ENCODE measurements around the gene TMTC2.

The TMTC2 gene

GRCh38 chr12:83015390-83016217 is 328.9 kb downstream of the TMTC2 start:
- TF ChIP-seq ZBTB7A (IDR thresholded peaks at IDR 0.05; ENCODE audit: low read depth) (no peak), NFIC (IDR thresholded peaks at IDR 0.05) (no peak), RAD21 (IDR thresholded peaks at IDR 0.05; ENCODE audit: low read depth) (no peak), TAF1 (IDR thresholded peaks at IDR 0.05; ENCODE audit: low read depth) (no peak), EP300 (IDR thresholded peaks at IDR 0.05; ENCODE audit: borderline replicate concordance) (no peak), REST (IDR thresholded peaks at IDR 0.05; ENCODE audit: low read depth) (no peak), CREB1 (IDR thresholded peaks at IDR 0.05; ENCODE audit: low read depth) (no peak)

GRCh38 chr12:83016218-83016835 is 329.6 kb downstream of the TMTC2 start:
- no peak for TF ChIP-seq NFIC (IDR thresholded peaks at IDR 0.05)
- TF ChIP-seq TEAD4 (IDR thresholded peaks at IDR 0.05) = no peak
- TF ChIP-seq TCF12 (IDR thresholded peaks at IDR 0.05; ENCODE audit: low read depth) = no peak
- TF ChIP-seq EP300 (IDR thresholded peaks at IDR 0.05; ENCODE audit: borderline replicate concordance) = no peak
- no peak for TF ChIP-seq EGR1 (IDR thresholded peaks at IDR 0.05)
- no peak for TF ChIP-seq USF1 (IDR thresholded peaks at IDR 0.05)
- no peak for TF ChIP-seq CREB1 (IDR thresholded peaks at IDR 0.05; ENCODE audit: low read depth)
- no peak for TF ChIP-seq REST (IDR thresholded peaks at IDR 0.05; ENCODE audit: low read depth)
- TF ChIP-seq MAX (IDR thresholded peaks at IDR 0.05) = no peak
- no peak for TF ChIP-seq RAD21 (IDR thresholded peaks at IDR 0.05; ENCODE audit: low read depth)
- no peak for TF ChIP-seq TAF1 (IDR thresholded peaks at IDR 0.05; ENCODE audit: low read depth)
- no peak for TF ChIP-seq FOXM1 (IDR thresholded peaks at IDR 0.05; ENCODE audit: borderline replicate concordance, low read depth)

- TF ChIP-seq RAD21 (IDR thresholded peaks at IDR 0.05; ENCODE audit: low read depth) (no peak), USF1 (IDR thresholded peaks at IDR 0.05) (no peak), CREB1 (IDR thresholded peaks at IDR 0.05; ENCODE audit: low read depth) (no peak), TCF12 (IDR thresholded peaks at IDR 0.05; ENCODE audit: low read depth) (no peak), FOXM1 (IDR thresholded peaks at IDR 0.05; ENCODE audit: borderline replicate concordance, low read depth) (no peak), EGR1 (IDR thresholded peaks at IDR 0.05) (no peak), TAF1 (IDR thresholded peaks at IDR 0.05; ENCODE audit: low read depth) (no peak), YY1 (IDR thresholded peaks at IDR 0.05; ENCODE audit: low read depth) (no peak), EP300 (IDR thresholded peaks at IDR 0.05; ENCODE audit: borderline replicate concordance) (no peak), ZBTB7A (IDR thresholded peaks at IDR 0.05; ENCODE audit: low read depth) (no peak), REST (IDR thresholded peaks at IDR 0.05; ENCODE audit: low read depth) (no peak), MAX (IDR thresholded peaks at IDR 0.05) (no peak), TEAD4 (IDR thresholded peaks at IDR 0.05) (no peak), CEBPB (IDR thresholded peaks at IDR 0.05) (no peak), NFIC (IDR thresholded peaks at IDR 0.05) (no peak)
Observed at GRCh38 chr12:83016991-83017390, 330.3 kb downstream of the TMTC2 start.

GRCh38 chr12:83018088-83018487 is 331.4 kb downstream of the TMTC2 start:
- TF ChIP-seq ZBTB7A (IDR thresholded peaks at IDR 0.05; ENCODE audit: low read depth) = no peak
- no peak for TF ChIP-seq EP300 (IDR thresholded peaks at IDR 0.05; ENCODE audit: borderline replicate concordance)
- TF ChIP-seq CEBPB (IDR thresholded peaks at IDR 0.05) = no peak
- TF ChIP-seq YY1 (IDR thresholded peaks at IDR 0.05; ENCODE audit: low read depth) = no peak
- no peak for TF ChIP-seq REST (IDR thresholded peaks at IDR 0.05; ENCODE audit: low read depth)
- no peak for TF ChIP-seq TCF12 (IDR thresholded peaks at IDR 0.05; ENCODE audit: low read depth)
- TF ChIP-seq MAX (IDR thresholded peaks at IDR 0.05) = no peak
- no peak for TF ChIP-seq EGR1 (IDR thresholded peaks at IDR 0.05)
- no peak for TF ChIP-seq NFIC (IDR thresholded peaks at IDR 0.05)
- no peak for TF ChIP-seq RAD21 (IDR thresholded peaks at IDR 0.05; ENCODE audit: low read depth)
- no peak for TF ChIP-seq TEAD4 (IDR thresholded peaks at IDR 0.05)
- TF ChIP-seq FOXM1 (IDR thresholded peaks at IDR 0.05; ENCODE audit: borderline replicate concordance, low read depth) = no peak
- TF ChIP-seq TAF1 (IDR thresholded peaks at IDR 0.05; ENCODE audit: low read depth) = no peak
- TF ChIP-seq CREB1 (IDR thresholded peaks at IDR 0.05; ENCODE audit: low read depth) = no peak
- no peak for TF ChIP-seq USF1 (IDR thresholded peaks at IDR 0.05)
